Measurements from ENCODE around the gene USP2.
"Not testable (repeated sequence)": the region's sequence is repeated elsewhere in the genome, so short reads cannot be mapped to it uniquely, and the experiment has no call there.

USP2 gene

DNA sequence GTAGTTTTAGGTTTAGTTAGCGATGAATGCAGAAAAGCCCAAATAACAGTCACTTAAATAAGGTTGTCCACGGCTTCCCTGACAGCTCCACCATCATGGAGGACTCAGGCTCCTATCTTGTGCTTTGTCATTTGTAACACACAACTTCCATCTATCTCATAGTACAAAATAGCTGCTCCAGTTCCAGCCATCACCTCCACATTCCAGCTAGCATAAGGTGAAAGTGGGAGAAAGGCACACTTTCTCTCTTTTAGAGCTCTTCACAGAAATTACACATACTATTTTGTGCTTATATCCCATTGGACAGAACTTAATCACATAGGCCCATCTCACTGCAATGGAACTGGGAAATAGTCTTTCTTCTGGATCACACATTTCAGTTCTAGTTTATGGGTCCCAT lies 32.8 kb upstream of the USP2 start:
- no peak for DNase-seq (ENCODE audit: low read depth in 2 of 2)

DNA sequence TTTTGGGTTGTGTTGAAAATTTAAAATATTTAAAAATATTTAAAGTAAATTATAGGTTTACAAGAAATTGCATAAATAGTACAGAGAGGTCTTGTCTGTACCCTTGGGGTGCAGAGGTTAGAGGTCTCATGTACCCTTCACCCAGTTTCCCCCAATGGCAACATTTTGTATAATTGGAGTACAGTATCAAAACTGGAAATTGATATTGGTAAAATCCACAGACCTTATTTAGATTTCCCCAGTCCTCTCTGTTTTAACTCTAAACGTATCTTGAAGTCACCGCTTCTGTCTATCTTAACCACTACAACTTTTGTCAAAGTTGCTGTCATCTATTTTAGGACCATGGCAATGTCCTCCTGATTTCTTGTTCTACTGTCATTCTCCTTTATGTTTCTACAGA lies 30.6 kb upstream of the USP2 start:
- no peak for DNase-seq (ENCODE audit: low read depth in 2 of 2)

DNA sequence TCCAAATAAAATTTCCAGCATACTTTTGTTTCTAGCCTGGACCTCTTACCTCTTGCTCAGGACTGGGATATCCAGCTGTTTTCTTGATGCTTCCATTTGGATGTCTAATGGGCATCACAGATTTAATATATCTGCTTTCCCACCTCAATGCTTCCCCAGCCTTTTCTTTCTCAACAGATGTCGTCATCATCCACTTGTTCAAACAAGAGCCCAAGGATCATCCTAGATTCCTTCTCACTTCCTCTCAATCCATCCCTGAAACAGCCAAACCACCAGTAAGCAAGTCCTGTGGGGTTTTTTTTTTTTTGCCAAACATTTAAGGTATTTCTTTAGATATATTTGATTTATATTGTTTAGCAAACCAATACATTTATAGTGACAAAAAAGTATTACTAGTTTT lies 29.0 kb upstream of the USP2 start:
- DNase-seq (ENCODE audit: low read depth in 2 of 2) = no peak

DNA sequence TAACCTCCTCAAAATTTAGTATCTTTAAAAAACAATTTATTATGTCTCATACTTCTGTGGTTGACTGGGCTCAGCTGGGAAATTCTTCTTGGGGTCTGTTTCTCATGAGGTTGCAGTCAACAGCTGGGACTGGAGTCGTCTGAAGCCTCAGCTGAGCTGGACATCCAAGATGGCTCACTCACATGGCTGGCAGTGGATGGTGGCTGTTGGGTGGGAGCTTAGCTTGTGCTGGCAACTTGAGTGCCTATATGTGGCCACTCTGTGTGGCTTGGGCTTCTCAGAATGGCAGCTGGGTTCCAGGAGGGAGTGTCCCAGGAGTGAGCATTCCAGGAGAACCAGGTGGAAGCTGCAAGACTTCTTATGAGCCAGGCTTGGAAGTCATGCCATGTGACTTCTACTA lies 28.2 kb upstream of the USP2 start:
- no peak for DNase-seq (ENCODE audit: low read depth in 2 of 2)

DNA sequence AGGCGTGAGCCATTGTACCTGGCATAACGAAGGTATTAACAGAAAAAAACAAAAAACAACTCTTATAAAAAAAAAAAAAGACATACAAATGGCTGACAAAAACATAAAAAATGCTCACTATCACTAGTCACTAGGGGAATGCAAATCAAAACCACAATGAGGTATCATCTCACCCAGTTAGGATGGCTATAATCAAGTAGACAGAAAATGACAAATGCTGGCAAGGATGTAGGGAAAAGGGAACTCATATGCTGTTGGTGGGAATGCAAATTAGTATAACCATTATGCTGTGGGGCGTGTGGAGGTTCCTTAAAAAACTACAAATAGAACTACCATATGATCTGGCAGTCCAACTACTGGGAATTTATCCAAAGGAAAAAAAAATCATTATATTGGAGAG lies 24.5 kb upstream of the USP2 start:
- DNase-seq (ENCODE audit: low read depth in 2 of 2) = no peak

DNA sequence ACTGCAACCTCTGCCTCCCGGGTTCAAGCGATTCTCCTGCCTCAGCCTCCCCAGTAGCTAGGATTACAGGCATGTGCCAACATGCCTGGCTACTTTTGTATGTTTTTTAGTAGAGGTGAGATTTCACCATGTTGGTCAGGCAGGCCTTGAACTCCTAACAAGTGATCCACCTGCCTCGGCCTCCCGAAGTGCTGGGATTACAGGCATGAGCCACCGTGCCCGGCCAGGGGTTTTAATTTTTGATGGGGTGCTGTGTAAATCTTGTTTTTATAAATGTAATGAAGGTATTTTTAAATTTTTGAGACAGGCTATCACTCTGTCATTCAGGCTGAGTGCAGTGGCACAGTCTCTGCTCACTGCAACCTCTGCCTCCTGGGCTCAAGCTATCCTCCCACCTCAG lies 24.0 kb upstream of the USP2 start:
- not testable (repeated sequence) for DNase-seq (ENCODE audit: low read depth in 2 of 2)

DNA sequence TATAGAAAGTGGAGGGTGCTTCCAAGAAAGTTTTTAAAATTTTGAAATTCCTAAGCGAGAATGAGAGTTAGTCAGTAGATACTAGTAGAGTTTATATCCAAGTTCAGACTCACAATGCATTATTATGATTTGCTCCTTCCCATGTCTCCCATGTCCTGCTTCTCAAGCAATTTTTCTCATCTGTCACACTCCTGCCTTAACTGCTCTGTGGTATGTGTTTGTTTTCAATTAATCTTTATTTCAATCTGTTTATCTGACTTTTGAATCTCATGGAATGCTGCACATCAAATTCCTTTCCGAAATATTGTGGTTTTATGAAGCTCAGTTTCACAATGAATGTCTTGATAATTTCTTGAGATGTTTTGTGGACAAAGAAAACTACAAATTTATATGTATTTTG lies 23.4 kb upstream of the USP2 start:
- no peak for DNase-seq (ENCODE audit: low read depth in 2 of 2)

DNA sequence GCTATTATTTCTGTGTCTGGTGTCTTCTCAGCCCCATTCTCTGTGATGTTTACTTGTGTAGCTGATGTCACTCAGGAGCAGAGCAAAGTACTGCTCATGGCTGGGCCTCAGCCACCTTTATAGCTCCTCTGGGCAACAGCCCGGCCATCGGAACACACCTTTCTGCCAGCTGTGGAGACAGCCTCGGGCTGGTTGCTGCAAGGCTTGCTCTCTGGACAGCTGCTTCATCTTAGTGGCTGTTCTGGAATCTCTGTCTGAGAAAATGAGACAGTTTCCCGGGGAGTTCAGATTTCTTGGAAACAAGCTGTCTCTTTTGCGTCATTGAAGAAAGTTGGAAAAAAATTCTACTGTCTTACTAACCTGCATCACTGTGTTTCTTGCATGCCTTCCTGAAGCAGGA lies 21.5 kb upstream of the USP2 start:
- no peak for DNase-seq (ENCODE audit: low read depth in 2 of 2)

DNA sequence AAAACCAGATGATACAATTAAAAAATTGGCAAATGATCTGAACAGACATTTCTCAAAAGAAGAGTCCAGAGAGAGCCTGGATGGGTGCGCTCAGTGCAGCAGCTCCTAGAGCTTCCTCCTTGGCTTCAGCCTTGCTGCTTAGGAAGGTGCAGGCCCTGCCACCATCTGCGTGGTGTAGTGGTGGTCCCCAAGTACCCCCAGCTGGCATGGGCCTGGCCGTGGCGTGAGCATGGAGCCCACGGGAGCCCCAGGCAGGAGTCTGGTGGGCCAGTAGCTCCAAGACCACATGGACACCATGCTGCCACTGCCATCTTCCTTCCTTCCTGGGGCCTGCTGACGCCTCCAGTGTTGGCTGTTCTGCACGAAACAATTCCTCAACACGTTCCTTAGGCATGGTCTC lies 21.0 kb upstream of the USP2 start:
- no peak for DNase-seq (ENCODE audit: low read depth in 2 of 2)

DNA sequence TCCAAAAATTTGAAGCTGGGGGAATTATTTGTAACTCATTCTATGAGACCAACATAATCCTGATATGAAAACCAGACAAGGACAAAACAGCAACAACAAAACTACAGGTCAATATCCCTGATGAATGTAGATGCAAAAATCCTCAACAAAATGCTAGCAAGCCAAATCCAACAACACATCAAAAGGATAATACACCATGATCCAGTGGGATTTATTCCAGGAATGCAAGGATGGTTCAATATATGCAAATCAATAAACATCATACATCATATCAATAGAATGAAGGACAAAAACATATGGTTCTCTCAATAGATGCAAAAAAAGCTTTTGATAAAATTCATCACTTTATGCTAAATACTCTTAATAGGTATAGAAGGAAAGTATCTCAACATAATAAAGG lies 19.4 kb upstream of the USP2 start:
- DNase-seq (ENCODE audit: low read depth in 2 of 2) = no peak

DNA sequence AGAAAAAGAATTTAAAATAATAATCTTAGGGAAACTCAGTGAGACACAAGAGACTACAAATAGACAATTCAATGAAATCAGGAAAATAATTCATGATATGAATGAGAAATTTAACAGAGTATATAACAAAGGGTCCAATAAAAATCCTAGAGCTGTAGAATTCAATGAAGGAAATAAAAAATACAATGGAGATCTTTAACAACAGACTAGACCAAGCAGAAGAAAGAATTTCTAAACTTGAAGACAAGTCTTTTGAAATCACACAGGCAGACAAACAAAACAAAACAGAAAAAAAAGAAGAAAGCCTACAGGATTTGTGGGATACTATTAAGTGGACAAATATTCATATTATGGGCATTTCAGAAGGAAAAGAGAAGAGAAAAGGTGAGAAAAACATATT lies 16.2 kb upstream of the USP2 start:
- DNase-seq (ENCODE audit: low read depth in 2 of 2) = no peak

DNA sequence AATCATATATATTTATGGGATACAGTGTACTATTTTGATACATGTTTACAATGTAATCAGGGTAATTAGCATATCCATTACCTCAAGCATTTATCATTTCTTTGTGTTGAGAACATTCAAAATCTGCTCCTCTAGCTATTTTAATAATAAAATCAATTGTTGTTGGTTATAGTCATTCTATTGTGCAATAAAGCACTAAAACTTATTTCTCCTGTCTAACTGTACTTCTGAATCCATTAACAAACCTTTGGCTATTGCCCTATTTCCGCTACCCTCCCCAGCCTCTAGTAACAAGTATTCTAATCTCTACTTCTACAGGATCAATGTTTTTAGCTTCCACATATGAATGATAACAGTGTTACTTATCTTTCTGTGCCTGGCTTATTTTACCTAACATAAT lies 15.3 kb upstream of the USP2 start:
- no peak for DNase-seq (ENCODE audit: low read depth in 2 of 2)

DNA sequence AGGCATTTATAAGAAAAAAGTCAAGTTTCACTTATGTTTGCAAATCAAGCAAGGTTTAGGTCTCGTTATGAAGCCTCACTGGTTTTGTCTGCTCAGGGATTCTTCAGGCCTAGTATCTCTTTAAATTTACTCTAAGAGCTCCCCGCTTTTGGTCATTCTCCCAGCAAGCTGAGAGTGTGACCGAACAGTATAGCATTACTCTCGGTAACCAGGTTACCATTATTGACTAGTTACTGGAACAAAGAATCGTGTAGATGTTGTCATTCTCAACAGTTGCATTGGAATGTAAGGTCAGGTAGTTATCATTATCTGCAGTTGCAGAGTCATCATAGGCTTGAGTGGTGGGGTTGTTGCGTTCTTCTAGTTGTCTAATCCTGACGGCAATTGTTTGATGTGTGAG lies 9.8 kb upstream of the USP2 start:
- DNase-seq (ENCODE audit: low read depth in 2 of 2) = no peak

DNA sequence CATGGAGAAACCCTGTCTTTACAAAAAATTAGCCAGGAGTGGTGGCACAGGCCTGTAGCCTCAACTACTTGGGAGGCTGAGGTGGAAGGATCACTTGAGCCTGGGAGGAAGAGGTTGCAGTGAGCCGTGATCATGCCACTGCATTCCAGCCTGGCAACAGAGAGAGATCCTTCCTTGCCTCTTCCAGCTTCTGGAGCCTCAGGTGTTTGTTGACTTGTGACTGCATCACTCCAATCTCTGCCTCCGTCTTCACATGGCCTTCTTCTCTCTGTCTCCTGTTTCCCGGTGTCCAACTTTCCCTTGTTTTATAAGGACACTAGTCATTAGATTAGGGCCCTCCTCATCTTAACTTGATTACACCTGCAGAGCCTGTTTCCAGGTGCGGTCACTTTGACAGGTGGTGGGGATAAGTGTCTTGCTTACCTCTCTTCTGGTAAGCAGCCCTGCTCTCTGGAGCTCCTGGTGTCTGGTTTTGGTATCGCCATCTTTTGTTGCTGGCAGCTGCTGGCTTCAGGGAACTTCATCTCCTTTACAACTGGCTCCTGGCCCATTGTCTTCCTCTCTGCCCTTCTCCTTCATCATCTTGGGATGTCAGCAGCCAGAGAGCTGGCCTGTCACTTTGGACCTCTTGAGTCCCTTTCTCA lies 8.2 kb upstream of the USP2 start:
- DNase-seq (ENCODE audit: low read depth in 2 of 2) = no peak

DNA sequence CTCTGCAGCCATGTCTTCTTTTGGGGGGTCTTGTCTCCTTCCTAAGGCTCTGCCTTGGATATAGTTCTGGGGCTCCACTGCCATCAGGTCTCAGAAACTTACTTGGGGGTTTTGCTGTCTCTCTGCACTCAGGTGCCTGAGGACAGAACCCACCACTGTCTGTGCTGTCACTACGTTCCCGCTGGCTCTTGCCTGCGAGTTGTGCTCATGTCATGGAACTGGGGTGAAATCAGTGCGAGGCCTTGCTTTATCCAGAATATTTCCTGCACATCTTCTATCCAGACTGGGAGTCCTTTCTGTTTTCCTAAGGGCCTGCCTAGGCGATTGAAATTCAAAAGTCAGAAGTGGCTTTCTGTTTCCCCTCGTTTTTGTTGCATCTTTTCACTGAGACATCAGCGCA lies 6.6 kb upstream of the USP2 start:
- DNase-seq (ENCODE audit: low read depth in 2 of 2) = no peak

DNA sequence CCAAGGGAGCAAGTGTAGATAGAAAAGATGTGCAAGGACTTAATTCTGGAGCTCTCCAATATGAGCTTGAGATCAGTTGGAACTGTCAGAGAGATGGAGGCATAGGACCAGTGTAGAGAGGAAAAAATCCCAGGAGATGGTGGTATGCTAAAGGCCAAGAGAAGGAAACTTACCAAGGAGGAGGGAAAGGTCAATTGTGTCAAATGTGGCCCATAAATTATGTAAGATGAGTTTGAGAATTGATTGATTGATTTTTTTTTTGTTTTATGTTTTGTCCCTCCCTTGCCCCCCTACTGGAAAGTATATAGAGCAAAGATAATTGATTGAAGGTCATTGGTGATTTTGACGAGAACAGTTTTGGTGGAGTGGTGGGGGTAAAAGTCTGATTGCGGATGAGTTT lies 2.8 kb upstream of the USP2 start:
- DNase-seq (ENCODE audit: low read depth in 2 of 2) = no peak

DNA sequence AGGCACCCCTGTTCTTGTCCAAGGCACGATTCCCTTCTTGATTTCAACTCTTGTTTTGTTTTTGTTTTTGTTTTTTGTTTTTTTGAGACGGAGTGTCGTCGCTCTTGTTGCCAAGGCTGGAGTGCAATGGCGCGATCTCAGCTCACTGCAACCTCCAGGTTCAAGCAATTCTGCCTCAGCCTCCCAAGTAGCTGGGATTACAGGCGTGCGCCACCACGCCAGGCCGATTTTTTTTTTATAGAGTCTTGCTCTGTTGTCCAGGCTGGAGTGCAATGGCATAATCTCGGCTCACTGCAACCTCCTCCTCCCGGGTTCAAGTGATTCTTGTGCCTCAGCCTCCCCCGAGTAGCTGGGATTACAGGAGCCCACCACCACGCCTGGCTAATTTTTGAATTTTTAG lies 1.0 kb upstream of the USP2 start:
- not testable (repeated sequence) for DNase-seq (ENCODE audit: low read depth in 2 of 2)

DNA sequence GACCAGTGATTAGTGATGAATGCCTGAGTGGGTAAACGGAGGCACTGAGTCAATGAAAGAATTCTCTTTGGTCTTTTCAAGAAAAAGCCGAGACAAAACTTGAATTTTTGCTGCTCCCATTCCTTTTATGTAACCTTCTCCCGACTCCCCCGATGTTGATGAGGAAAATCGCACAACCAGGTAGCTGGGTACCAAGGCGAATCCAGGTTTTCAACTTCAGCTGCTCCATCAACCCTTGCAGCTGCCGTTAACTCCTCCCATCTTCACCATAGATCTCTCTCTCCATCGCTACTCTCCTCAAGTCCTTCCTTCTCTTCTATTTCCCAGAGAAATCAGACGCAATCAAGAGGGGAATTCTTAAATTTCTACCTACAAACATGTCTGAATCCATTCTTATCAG lies 611 bp upstream of the USP2 start:
- DNase-seq (ENCODE audit: low read depth in 2 of 2) = no peak

DNA sequence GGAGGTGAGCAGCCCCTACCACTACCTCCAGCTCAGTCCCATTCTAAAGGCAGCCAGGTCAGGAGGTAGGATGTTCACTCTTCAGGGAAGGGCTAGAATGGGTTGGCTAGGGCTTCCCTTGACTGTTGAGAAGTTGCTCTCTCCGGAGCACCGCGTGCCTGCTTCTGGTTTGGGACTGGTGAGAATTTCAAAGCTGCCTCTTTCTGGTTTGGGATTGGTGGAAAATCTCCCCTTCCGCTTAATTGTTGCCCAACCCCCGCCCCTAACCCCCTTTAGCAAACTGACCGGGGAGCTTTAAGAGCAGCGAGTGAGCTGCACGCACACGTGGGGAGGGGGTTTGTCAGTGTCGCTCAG lies 686 bp downstream of the USP2 start:
- no peak for DNase-seq (ENCODE audit: low read depth in 2 of 2)

DNA sequence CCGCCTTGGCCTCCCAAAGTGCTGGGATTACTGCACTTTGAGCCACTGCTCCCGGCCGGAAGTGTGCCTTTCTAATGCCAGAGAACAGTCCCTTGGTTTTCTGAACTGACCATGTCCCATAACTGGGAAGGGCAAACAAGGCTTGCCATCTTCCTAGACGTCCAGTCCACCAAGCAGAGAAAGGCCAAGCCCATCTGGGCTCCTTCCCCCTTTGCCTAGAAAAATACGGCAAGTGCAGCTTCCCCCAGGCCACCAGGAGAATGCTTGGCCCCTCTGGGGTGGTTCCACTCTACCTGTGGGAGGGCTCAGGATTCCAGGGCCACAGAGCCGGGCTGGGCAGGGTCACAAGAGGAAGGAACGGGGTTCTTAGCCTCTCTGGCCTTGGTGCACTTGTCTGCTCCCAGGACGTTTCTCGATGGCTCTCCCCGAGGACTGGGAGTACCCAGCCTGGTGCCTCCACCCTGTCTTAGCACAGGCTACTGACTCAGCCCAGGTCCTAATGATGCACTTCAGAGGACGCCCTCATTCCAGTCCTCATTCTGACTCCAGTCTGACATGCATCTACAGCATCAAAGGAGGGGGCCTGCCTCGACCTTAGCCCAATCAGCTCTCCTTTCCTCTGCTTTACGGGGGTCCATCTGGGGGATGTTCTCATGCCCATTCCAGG lies 1.2 kb downstream of the USP2 start:
- no peak for DNase-seq (ENCODE audit: low read depth in 2 of 2)

DNA sequence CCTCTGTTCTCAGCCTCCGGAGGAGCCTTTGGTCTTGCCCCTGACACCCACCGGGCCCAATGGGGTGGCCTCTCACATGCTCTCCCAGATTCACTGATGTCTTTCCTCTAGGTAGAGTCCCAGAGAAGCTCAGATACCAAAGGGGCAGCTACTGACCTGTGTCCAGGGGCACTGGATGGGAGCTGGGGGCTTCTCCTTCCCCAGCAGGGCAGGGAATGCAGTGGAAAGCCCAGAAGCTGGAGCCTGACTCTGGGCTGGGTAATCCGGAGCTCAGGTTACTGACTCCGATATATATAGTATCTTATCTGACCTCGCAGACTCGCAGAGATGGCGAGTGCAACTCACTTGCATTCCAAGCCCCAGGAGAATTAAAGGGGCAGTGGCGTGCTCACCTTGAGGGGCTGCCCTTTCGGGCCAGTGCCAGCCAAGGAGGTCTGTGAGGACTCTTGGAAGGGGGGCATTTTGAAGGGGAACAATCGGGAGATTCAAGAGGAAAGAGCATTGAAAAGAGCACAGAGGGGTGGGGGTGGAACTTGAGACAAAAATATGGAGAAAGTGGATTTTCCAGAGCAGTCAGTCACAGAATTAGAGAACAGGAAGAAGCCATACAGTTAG lies 2.5 kb downstream of the USP2 start:
- DNase-seq (ENCODE audit: low read depth in 2 of 2) = no peak

DNA sequence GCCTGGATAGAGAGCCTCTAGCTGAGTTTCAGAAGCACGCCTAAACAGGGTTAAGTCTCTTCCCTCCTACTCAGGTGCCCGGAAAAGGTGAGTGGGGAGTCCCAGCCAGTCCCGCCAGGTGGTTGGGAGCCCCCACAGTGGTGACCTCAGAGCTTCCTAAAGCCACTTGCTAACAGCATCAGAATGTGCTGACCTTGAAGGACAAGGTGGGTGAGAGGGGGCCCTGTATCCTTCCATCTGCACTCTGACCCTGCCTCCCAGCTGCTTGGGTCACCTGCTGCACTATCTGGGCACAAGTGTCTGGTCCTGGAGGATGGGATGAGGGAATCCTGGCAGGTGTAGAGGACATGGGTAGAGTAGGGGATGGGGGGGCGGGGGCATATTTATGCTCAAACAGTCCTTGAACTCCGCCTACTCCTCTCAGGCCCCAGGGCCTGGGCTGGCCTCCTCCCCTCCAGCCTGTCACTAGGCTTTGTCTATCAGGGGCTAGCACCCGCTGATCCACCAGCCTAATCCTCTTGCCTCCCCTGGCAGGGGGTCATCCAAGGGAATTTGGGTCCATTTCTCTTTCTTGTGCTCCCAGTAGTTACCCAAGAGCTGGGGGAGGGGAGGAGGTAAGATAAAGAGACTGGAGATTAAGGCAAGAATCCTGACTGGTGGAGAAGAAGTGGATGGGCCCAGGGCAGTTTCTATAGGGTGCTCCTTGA lies 3.4 kb downstream of the USP2 start:
- no peak for DNase-seq (ENCODE audit: low read depth in 2 of 2)
